AG09309 (cell line): Measurements from ENCODE around the gene NTSR1.
"Not testable (repeated sequence)": the region's sequence is repeated elsewhere in the genome, so short reads cannot be mapped to it uniquely, and the experiment has no call there.

Experiments used
- DNase-seq: peaks from one replicate; pipeline ENCODE4 v3.0.0-alpha.2; 2010; ENCODE audit warnings: low read depth
- H3K4me3 ChIP-seq: 2 replicates; pipeline ENCODE4 v1.5.1; 2011; ENCODE audit warnings: mild to moderate bottlenecking, low read depth, low read length, moderate library complexity; ENCODE audit not compliant: control insufficient read depth
- CTCF ChIP-seq: IDR thresholded peaks from 2 replicates; pipeline ENCODE4 v1.5.1; 2011; ENCODE audit warnings: mild to moderate bottlenecking, low read depth, low read length, inconsistent platforms; ENCODE audit not compliant: insufficient read depth, control insufficient read depth; ENCODE audit errors: missing control alignments

The NTSR1 gene

GRCh38 chr20:62682912-62683517 is 25.6 kb upstream of the NTSR1 start:
- no peak for TF ChIP-seq CTCF
- no peak overlapping the region for H3K4me3 ChIP-seq
- no peak for DNase-seq

- H3K4me3 ChIP-seq, DNase-seq: not testable (repeated sequence)
These were observed 24.8 kb upstream of the NTSR1 start for GRCh38 chr20:62683660-62684322.

- no peak for TF ChIP-seq CTCF
- no peak for DNase-seq
- H3K4me3 ChIP-seq = no peak overlapping the region
These were observed 23.7 kb upstream of the NTSR1 start for GRCh38 chr20:62684981-62685380.

- DNase-seq = no peak
These were observed 22.7 kb upstream of the NTSR1 start for GRCh38 chr20:62685781-62686555.

GRCh38 chr20:62686869-62687830 is 21.5 kb upstream of the NTSR1 start:
- no peak overlapping the region for H3K4me3 ChIP-seq
- no peak for TF ChIP-seq CTCF
- no peak for DNase-seq

More at GRCh38 chr20:62685781-62686555, 22.7 kb upstream of the NTSR1 start:
- TF ChIP-seq CTCF = no peak
- H3K4me3 ChIP-seq = no peak overlapping the region

- TF ChIP-seq CTCF = no peak
- no peak for DNase-seq
- no peak overlapping the region for H3K4me3 ChIP-seq
These were observed 20.6 kb upstream of the NTSR1 start for GRCh38 chr20:62688083-62688482.
